Stimulated activated CD8-positive, alpha-beta memory T cell treated with anti-CD3 and anti-CD28 coated beads, Interleukin-15, amount 100 ng/mL, for 24 hours (primary cell): ENCODE data around the gene POLE.

ENCODE experiments used
- DNase-seq: peaks from one replicate; pipeline ENCODE4 v3.0.0-alpha.2; 2020; ENCODE audit warnings: low read depth

Gene POLE

DNA sequence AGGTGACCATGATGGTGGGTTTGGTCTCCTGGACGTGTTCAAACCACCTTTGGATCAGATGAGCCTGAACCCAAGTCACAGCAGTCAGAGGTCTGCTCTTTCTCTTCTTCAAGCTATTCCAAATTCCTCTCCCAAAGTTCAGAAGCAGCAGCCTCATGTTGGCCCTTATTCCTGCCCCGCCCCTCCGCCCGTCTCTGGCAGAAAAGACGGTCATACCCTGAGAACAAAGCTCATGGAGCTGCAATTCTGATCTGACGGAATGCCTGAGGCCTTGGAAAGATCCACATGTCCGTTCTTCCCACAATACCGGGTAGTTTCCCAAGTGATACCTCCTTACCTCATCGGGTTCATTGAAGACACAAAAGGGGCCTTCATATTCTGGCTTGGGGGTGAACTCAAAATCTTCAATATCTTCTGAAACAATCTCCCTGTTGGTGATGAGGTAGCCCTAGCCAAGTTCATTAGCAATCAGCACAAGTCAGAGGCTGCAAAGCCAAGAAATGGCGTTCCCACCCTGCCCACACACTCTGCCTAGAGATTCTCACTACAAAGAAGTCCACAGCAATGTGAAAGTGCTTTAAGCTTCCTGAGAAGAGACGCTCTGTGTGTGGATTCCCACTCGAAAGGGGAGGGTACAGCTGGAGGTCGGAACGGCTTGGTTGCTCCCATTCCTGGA, 11.2 kb downstream of the POLE start:
- no peak for DNase-seq

GRCh38 chr12:132674561-132674960, 12.6 kb downstream of the POLE start:
- DNase-seq = no peak

GRCh38 chr12:132673288-132674179, 13.6 kb downstream of the POLE start:
- DNase-seq = no peak

DNA sequence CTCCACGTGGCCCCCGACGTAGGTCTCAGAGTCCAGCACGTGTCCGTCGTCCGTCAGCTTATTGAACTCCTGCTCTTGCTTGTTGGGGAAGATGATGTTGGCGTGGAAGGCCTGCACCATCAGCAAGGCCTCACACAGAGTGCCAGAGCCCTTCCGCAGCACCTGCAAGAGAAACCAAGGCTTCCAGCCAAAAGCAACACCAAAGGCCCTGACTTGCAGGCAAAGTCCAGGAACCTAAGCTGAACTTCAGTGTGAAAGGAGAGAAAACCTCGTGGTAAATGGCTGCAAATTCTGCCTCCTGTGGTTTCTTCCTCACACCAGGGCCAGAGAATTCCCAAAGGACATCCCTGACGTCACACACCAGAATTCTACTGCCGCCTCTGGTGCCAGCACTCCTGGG, 14.5 kb downstream of the POLE start:
- no peak for DNase-seq

GRCh38 chr12:132672116-132672515, 15.0 kb downstream of the POLE start:
- no peak for DNase-seq

GRCh38 chr12:132669166-132669879, 17.8 kb downstream of the POLE start:
- DNase-seq = no peak

DNA sequence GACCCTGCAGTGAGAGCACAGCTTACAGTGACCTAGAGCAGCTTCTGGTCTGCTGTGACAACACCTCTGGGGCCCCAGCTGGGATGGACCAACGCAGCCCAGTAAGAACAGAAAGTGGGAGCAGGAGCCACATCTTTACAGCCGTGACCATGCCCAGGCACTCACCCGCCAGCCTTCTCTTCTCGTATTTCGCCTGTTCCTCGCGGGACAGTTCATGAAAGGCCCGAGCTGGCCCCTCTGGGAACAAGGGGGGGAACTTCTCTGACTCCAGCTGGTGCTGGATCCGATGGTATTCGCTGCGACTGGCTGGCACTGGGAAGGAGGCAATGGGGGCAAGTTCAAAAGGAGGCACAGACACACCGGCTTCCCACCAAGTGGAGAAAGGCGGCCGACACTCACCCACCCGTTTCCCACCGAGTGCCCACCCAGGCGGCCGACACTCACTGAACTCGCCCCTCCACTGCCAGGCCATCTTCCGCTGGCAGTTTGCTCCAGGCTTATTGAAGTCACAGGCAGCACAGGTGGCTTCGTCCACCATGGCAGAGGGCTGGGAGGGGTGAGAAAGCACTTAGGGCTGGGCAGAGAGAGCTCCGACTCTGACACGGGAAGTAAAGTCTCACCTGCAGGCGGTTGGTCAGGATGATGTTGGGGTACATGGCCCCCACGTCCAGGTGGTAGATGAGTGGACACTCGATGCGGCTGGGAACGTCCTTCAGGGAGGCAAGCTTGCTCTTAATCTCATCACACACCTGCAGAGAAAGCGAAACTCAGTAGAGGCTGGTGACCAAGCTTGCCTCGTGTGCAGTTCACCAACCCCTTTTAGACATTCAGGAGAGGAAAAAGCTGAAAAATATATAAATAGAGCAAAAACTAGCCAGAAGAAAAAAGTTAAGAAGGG, 18.7 kb downstream of the POLE start:
- no peak for DNase-seq

DNA sequence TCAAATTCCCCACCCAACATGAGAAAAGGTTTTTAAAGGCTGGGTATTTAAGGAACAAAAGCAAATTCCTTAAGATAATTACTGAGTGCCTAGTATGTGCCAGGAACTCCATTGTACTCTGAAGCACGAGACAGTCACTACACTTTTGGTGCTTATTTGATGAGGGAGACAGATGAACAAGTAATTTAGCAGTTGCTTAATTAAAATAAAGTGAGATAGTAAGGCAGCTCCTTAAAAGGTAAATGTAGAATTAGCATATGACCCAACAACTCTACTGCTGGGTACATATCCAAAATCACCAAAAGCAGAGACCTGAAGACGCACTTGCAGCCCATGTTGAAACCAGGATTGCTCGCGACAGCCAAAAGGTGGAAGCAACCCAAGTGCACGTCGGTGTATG, 21.3 kb downstream of the POLE start:
- DNase-seq = no peak

DNA sequence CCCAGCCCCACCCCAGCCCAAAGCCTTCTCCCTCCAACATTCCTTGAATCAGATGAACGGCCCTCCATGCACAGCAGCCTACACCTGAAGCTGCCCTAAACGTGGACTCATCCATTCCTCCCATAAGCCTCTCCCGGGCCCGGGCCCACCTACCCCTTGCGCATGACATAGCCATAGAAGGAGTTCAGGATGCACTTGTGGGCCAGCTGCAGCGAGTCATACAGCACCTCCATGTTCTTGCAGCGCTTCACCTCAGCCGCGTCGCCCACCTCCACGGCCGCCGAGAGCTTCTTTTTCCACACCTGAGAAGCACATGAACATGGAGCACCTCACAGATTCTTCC, 22.0 kb downstream of the POLE start:
- DNase-seq = no peak

- no peak for DNase-seq
Measured at GRCh38 chr12:132664206-132665148, 22.7 kb downstream of the POLE start.

GRCh38 chr12:132662901-132663755, 24.0 kb downstream of the POLE start:
- no peak for DNase-seq

DNA sequence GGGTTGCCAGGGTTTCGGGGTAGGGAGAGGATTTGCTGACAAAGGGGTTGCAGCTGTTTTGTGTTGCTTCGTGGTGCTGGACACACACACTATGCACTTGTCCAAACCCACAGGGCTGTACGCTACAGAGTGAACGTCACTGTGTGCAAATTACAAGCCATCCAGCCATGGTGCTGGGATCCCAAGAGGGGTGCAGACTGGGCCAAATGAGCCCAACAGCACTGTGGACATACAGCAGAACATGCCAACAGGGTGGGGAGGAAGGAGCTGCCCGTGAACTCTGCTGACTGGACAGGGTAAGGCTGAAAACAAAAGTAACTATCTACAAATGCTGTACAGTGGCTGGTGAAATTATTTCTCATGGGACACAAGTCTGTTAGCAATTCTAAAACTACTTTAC, 25.2 kb downstream of the POLE start:
- no peak for DNase-seq

DNA sequence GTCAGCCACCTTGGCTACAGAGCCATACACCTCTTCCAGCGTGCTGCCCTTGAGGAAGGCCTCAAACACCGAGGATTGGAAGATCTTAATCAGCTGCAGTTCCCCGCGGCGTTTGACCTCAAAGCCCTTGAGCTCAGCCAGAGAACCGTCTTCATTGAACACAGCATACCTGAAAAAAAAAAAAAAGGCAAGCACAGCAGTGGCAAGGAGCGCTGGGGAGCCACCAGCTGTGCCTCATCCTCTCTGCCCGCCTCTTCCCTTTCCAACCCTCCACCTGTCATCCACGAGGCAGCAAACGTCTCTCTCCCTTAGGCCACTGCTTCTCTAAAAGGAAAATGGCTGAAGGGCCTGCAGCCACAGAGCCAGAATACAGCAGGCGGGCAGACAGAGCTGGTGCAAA, 26.1 kb downstream of the POLE start:
- DNase-seq = no peak

DNA sequence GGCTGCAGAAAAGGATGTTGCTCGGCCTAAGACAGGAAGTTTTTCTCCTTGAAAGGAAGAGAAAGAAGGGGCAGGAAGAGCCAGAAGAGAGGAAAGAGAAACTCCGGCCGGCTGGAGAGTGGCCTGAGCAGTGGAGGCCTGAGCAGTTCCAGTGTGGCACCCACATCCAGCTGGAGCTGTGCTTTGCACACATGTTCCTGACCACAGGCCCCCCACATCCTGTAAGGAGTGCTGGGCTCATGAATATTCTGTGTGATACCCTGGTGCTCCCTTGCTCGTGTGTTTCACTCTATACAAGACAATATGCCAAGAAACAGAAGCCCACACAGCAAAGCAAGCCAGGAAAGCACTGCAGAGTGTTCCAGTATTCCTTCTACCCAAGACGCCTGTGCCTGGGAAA, 27.1 kb downstream of the POLE start:
- no peak for DNase-seq

DNA sequence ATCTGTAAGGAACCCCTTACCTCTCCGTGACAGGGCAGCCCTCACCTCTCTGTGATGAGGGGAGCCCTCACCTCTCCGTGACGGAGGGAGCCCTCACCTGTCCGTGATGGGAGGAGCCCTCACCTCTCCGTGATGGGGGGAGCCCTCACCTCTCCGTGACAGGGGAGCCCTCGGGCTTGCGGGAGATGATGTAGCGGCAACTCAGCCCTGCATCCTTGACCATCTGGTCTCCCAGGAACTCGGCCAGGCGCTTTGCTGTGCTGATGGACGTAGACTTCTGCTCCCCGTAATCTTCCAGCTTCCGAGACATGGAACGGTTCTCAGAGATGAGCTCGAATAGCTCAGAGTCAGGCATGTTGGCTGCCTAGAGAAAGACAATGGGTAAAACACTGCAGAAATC, 28.0 kb downstream of the POLE start:
- no peak for DNase-seq

DNA sequence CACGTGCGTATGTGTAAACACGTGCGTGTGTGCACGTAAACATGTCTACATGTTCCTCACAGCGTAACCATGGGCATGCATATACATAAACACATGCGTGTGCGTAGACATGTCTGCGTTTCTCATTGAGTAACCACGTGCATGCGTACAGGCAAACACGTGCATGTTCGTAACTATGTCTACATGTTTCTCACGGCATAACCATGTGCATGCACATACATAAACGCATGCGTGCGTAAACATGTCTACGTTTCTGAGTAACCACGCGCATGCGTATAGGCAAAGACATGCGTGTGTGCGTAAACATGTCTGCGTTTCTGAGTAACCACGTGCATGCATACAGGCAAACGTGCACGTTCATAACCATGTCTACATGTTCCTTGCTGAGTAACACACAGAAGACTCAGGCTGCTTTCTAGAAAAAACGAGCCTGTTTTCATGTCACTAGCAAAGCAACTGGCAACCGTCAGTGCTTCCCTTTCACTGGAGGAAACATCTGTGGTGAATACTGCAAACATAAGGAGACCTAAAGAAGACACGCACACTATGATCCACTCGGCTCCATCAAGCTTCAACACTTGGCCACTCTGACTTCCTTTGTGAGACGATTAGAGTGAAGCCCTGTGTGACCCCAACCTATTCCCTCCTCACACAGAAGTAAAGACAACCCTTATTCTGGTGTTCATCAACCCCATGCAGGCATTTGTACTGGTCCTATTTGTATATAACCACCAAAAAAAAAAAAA, 28.8 kb downstream of the POLE start:
- no peak for DNase-seq

- DNase-seq = no peak
Measured at GRCh38 chr12:132657004-132657727, 30.0 kb downstream of the POLE start.

GRCh38 chr12:132653567-132654290, 33.4 kb downstream of the POLE start:
- DNase-seq = no peak
